OCI-LY1 (cell line): ENCODE data around the gene ACVR1.

Experiments
- CTCF ChIP-seq: fragments of 200-600 bp; sonication (generic), shearing (Covaris generic); IDR thresholded peaks from 2 replicates; pipeline ENCODE4 v1.5.1; 2017; ENCODE audit warnings: mild to moderate bottlenecking, antibody characterized with exemption, low read length, moderate library complexity, mixed read lengths
- EZH2 ChIP-seq: fragments of 200-600 bp; sonication (generic), shearing (Covaris generic); IDR thresholded peaks from 2 replicates; pipeline ENCODE4 v1.8.0; 2017; ENCODE audit warnings: borderline replicate concordance, mixed run types, mild to moderate bottlenecking, antibody characterized with exemption, low read length, moderate library complexity, mixed read lengths

GRCh38 chr2:157820193-157820592 is 55.9 kb downstream of the ACVR1 start:
- no peak for TF ChIP-seq EZH2
- TF ChIP-seq CTCF: no peak
